ENCODE results near the gene FAM107B. TPM values are rescaled to one million over a fixed set of nuclear protein-coding genes. Genes with fewer than 3 reads are reported as not detected.
A peak's percentile ranks its signal among the peaks of the same experiment; 100 is the strongest.

FAM107B gene
- total RNA-seq, 6 experiments from 2014 or later: 18.7 to 43.8 (median 40.0) TPM

- peaks cover 21% of the 10 kb centered on the region for H3K36me3 Mint-ChIP-seq (ENCODE audit: low read depth)
- H3K4me1 Mint-ChIP-seq (ENCODE audit: low read depth): peaks cover 46% of the 10 kb centered on the region
- no peaks in the 10 kb centered on the region for H3K9me3 Mint-ChIP-seq
- H3K4me3 Mint-ChIP-seq: no peak overlapping the region
- H3K27ac Mint-ChIP-seq: peak overlapping the region; percentile 2; the same call in 1 of the 2 replicates
- TF ChIP-seq, protein P1, sequence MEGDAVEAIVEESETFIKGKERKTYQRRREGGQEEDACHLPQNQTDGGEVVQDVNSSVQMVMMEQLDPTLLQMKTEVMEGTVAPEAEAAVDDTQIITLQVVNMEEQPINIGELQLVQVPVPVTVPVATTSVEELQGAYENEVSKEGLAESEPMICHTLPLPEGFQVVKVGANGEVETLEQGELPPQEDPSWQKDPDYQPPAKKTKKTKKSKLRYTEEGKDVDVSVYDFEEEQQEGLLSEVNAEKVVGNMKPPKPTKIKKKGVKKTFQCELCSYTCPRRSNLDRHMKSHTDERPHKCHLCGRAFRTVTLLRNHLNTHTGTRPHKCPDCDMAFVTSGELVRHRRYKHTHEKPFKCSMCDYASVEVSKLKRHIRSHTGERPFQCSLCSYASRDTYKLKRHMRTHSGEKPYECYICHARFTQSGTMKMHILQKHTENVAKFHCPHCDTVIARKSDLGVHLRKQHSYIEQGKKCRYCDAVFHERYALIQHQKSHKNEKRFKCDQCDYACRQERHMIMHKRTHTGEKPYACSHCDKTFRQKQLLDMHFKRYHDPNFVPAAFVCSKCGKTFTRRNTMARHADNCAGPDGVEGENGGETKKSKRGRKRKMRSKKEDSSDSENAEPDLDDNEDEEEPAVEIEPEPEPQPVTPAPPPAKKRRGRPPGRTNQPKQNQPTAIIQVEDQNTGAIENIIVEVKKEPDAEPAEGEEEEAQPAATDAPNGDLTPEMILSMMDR (IDR thresholded peaks at IDR 0.05): no peak
- H3K27me3 Mint-ChIP-seq (ENCODE audit: insufficient read depth): peaks cover 2% of the 10 kb centered on the region; the same call in 1 of the 2 replicates
- DNase-seq: peak; percentile 10
These were observed 242.0 kb downstream of the FAM107B start for GRCh38 chr10:14532473-14533251.

DNA sequence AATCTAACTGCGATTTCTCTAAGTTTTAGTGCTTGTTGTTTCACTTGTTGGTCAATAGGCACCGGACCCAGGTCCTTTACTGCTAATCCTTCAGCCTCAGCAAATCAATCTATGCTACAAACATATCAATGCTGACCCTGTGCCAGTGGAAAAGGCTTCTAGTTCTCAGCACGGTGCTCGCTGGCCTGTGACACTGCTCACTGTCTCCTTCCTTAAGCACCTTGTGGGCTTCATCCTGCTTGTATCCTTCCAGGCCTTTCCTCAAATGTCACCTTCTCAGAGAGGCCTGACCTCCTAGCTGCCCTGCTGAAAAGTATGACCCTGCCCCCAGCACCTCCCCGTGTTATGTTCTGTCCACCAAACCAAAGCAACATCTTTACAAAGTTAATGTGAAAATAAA lies 242.7 kb downstream of the FAM107B start:
- peaks cover 52% of the 10 kb centered on the region for H3K4me1 Mint-ChIP-seq (ENCODE audit: low read depth)
- no peak overlapping the region for H3K4me3 Mint-ChIP-seq
- no peak overlapping the region for H3K27ac Mint-ChIP-seq
- peaks cover 26% of the 10 kb centered on the region for H3K36me3 Mint-ChIP-seq (ENCODE audit: low read depth)
- no peak for DNase-seq
- H3K27me3 Mint-ChIP-seq (ENCODE audit: insufficient read depth): peaks cover 2% of the 10 kb centered on the region; the same call in 1 of the 2 replicates
- no peaks in the 10 kb centered on the region for H3K9me3 Mint-ChIP-seq
- TF ChIP-seq, protein P1 (IDR thresholded peaks at IDR 0.05): no peak

DNA sequence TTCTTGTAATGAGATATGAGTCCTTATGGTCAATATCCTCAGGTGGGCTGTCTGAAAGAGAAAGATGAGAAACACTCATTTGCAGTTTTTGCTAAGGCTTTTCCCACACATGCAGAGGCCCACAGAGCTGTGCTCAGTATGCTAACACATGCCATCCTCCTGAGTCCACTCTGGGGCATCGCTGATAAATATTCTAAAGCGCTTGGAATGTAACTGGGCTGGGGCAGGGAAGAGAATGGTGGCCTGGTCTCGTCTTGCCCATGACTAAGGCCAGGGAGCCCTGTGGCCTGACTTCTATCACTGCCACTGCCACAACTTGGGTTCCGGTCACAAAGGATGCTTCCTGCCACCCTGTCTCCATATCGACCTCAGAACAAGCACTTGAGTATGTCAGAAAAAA lies 244.2 kb downstream of the FAM107B start:
- H3K27ac Mint-ChIP-seq: peak overlapping the region; percentile 55
- H3K4me3 Mint-ChIP-seq: no peak overlapping the region
- H3K9me3 Mint-ChIP-seq: no peaks in the 10 kb centered on the region
- peak; percentile 29 for DNase-seq
- peaks cover 52% of the 10 kb centered on the region for H3K4me1 Mint-ChIP-seq (ENCODE audit: low read depth)
- H3K27me3 Mint-ChIP-seq (ENCODE audit: insufficient read depth): peaks cover 2% of the 10 kb centered on the region; the same call in 1 of the 2 replicates
- TF ChIP-seq, protein P1 (IDR thresholded peaks at IDR 0.05): no peak
- H3K36me3 Mint-ChIP-seq (ENCODE audit: low read depth): peaks cover 31% of the 10 kb centered on the region

DNA sequence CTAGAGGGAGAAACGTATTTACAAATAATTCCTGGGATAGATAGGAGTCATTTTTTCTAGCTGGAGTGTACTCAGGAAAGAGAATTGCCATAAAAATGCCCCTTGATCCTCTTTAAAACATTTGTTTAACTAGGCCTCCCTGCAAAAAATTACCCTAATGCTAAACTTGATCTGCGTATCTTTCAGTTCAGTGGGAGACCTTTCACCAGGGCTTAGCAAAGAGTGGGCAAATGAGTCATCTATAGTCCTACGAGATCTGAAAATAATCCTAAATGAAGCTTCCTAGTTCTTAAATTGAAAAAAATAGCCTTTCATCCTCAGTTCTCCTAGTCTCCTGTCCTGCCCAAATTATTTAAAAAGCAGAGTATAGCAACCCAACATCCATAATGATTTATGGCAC lies 245.3 kb downstream of the FAM107B start:
- Mint-ChIP-seq H3K36me3 (ENCODE audit: low read depth) (peaks cover 31% of the 10 kb centered on the region), H3K9me3 (no peaks in the 10 kb centered on the region), H3K4me3 (no peak overlapping the region), H3K4me1 (ENCODE audit: low read depth) (peaks cover 52% of the 10 kb centered on the region), H3K27ac (no peak overlapping the region), H3K27me3 (ENCODE audit: insufficient read depth) (peaks cover 2% of the 10 kb centered on the region; the same call in 1 of the 2 replicates)
- no peak for DNase-seq
- TF ChIP-seq, protein P1 (IDR thresholded peaks at IDR 0.05): no peak

DNA sequence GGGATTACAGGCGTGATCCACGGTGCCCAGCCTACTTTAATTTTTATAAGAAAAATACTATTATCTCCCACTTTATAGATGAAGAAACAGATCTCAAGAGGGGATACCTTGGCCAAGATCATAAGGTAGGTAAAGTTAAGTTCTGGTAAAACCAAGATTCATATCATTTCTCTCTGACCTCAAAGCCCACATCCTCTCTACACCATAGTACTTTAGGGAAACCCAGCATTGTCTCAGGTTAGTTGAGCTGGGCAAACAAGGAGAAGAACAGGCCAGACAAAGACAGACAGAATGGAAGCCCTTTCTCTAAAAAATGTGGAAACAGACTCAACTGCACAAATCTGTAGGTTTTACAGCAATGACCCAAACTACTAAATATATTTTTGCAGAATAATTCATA lies 246.2 kb downstream of the FAM107B start:
- Mint-ChIP-seq H3K27me3 (ENCODE audit: insufficient read depth) (peaks cover 2% of the 10 kb centered on the region; the same call in 1 of the 2 replicates), H3K27ac (no peak overlapping the region), H3K36me3 (ENCODE audit: low read depth) (peaks cover 31% of the 10 kb centered on the region), H3K4me1 (ENCODE audit: low read depth) (peaks cover 49% of the 10 kb centered on the region), H3K4me3 (no peak overlapping the region), H3K9me3 (no peaks in the 10 kb centered on the region)
- no peak for DNase-seq
- TF ChIP-seq, protein P1 (IDR thresholded peaks at IDR 0.05): no peak
